Thyroid gland (tissue), 4 donors: ENCODE measurements around the gene ADAMTS2.

Experiments used
- CTCF ChIP-seq, 6 experiments: fragments of 200-600 bp in 3 of 6; fragments of 450-650 bp in 3 of 6; sonication (generic) in 3 of 6; IDR thresholded peaks; one replicate each; pipeline ENCODE4 v1.5.1; 2016 to 2019; ENCODE audit warnings: antibody characterized with exemption in 6 of 6, mild to moderate bottlenecking in 2 of 6, inconsistent platforms in 1 of 6, moderate library complexity in 1 of 6
- POLR2A ChIP-seq, 2 donors: fragments of 450-650 bp; IDR thresholded peaks; one replicate each; pipeline ENCODE4 v1.6.1; 2017; ENCODE audit warnings: antibody characterized with exemption in 2 of 2, mild to moderate bottlenecking in 2 of 2, moderate library complexity in 1 of 2

GRCh38 chr5:179237770-179238627 is 107.3 kb downstream of the ADAMTS2 start:
- TF ChIP-seq CTCF (IDR thresholded peaks at IDR 0.05) (no peak), POLR2A (IDR thresholded peaks at IDR 0.05) (no peak)
